Spinal cord (tissue), 10 donors: ENCODE measurements around the gene KIF21A. TPM values are rescaled to one million over a fixed set of nuclear protein-coding genes. Genes with fewer than 3 reads are reported as not detected.
"Not testable (repeated sequence)": the region's sequence is repeated elsewhere in the genome, so short reads cannot be mapped to it uniquely, and the experiment has no call there.

Experiments
- DNase-seq, 6 donors: peaks; one replicate each; pipeline versions ENCODE4 v3.0.0 to v3.0.0-alpha.2; 2013 to 2015; ENCODE audit warnings: low spot score in 6 of 6, low read depth in 4 of 6
- H3K27ac ChIP-seq: one replicate; pipeline ENCODE4 v1.5.1; 2013; ENCODE audit warnings: low read depth, low read length, control low read depth
- H3K27me3 ChIP-seq: one replicate; pipeline ENCODE4 v1.6.1; 2013; ENCODE audit warnings: low read length; ENCODE audit not compliant: control insufficient read depth, insufficient read depth
- H3K36me3 ChIP-seq: one replicate; pipeline ENCODE4 v1.6.1; 2013; ENCODE audit warnings: low read length; ENCODE audit not compliant: control insufficient read depth, insufficient read depth
- H3K4me1 ChIP-seq: one replicate; pipeline ENCODE4 v1.6.1; 2013; ENCODE audit warnings: low read length; ENCODE audit not compliant: control insufficient read depth, insufficient read depth
- H3K4me3 ChIP-seq: one replicate; pipeline ENCODE4 v1.5.1; 2013; ENCODE audit warnings: low read depth, low read length, control low read depth
- H3K9me3 ChIP-seq: one replicate; pipeline ENCODE4 v1.6.1; 2013; ENCODE audit warnings: low read length; ENCODE audit not compliant: control insufficient read depth, insufficient read depth
- WGBS: methylation state at CpG from one replicate; pipeline ENCODE4 v1.1.5; 2013; ENCODE audit warnings: missing lambda C conversion rate; ENCODE audit not compliant: insufficient coverage; 5-methylcytosine and 5-hydroxymethylcytosine counted together
- long read RNA-seq, 4 donors: transcript quantifications; one replicate each; lab custom pipeline, GENCODE V29; 2026
- polyA plus RNA-seq, 2 donors: library from polyadenylated mRNA; unstranded; fragments of 120-200 nt; gene quantifications; one replicate each; pipeline ENCODE4 v1.2.1, GENCODE V29; 2013; ENCODE audit not compliant: insufficient read length in 2 of 2
- total RNA-seq, 2 donors: library from RNA; depleted of rRNA in 1 of 2; stranded (reverse); fragments of 120-200 nt in 1 of 2; fragments of >200 nt in 1 of 2; gene quantifications; one replicate each; pipeline versions ENCODE4 v1.2.3 to v1.2.4, GENCODE V29; 2013 to 2014
- donor health status: healthy.

The KIF21A gene, protein sequence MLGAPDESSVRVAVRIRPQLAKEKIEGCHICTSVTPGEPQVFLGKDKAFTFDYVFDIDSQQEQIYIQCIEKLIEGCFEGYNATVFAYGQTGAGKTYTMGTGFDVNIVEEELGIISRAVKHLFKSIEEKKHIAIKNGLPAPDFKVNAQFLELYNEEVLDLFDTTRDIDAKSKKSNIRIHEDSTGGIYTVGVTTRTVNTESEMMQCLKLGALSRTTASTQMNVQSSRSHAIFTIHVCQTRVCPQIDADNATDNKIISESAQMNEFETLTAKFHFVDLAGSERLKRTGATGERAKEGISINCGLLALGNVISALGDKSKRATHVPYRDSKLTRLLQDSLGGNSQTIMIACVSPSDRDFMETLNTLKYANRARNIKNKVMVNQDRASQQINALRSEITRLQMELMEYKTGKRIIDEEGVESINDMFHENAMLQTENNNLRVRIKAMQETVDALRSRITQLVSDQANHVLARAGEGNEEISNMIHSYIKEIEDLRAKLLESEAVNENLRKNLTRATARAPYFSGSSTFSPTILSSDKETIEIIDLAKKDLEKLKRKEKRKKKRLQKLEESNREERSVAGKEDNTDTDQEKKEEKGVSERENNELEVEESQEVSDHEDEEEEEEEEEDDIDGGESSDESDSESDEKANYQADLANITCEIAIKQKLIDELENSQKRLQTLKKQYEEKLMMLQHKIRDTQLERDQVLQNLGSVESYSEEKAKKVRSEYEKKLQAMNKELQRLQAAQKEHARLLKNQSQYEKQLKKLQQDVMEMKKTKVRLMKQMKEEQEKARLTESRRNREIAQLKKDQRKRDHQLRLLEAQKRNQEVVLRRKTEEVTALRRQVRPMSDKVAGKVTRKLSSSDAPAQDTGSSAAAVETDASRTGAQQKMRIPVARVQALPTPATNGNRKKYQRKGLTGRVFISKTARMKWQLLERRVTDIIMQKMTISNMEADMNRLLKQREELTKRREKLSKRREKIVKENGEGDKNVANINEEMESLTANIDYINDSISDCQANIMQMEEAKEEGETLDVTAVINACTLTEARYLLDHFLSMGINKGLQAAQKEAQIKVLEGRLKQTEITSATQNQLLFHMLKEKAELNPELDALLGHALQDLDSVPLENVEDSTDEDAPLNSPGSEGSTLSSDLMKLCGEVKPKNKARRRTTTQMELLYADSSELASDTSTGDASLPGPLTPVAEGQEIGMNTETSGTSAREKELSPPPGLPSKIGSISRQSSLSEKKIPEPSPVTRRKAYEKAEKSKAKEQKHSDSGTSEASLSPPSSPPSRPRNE (N-terminal part only)
- total RNA-seq (100 to 1,000 TPM in 1 of 2 donors, 10 to 100 TPM in 1; 59.8 to 180 TPM), polyA plus RNA-seq (100 to 1,000 TPM; 106 to 158 TPM)
- long read RNA-seq, donor 1, partial matches to known transcripts = 32 of 32 reads
- long read RNA-seq, donor 1, other reads (novel, unspliced or antisense) = 0 of 32 reads
- long read RNA-seq, donor 2, partial matches to known transcripts = 9 of 11 reads
- long read RNA-seq, donor 2, other reads (novel, unspliced or antisense) = 0 of 11 reads
- long read RNA-seq, donor 3, partial matches to known transcripts = 11 of 11 reads
- long read RNA-seq, donor 3, other reads (novel, unspliced or antisense) = 0 of 11 reads
- long read RNA-seq, donor 4 = 0 reads

- Histone ChIP-seq H3K9me3 (no peaks in the 10 kb centered on the region), H3K27me3 (no peaks in the 10 kb centered on the region), H3K36me3 (no peaks in the 10 kb centered on the region), H3K4me3 (peak within 1 kb of the TSS; percentile 69), H3K4me1 (peaks cover 15% of the 10 kb centered on the region), H3K27ac (peak within 1 kb of the TSS; percentile 80)
- DNase-seq = peak in 5 of 6 donors; percentile 72 to 95 (median 82)
- WGBS = under 1% methylated on average over 67 of the region's 72 CpGs
Observed at GRCh38 chr12:39443081-39443928, at the start of gene KIF21A. Gene KIF21A, minus strand, starts transcription at chr12:39443120. Its CDS starts 150 bp downstream, at chr12:39442970.

DNA sequence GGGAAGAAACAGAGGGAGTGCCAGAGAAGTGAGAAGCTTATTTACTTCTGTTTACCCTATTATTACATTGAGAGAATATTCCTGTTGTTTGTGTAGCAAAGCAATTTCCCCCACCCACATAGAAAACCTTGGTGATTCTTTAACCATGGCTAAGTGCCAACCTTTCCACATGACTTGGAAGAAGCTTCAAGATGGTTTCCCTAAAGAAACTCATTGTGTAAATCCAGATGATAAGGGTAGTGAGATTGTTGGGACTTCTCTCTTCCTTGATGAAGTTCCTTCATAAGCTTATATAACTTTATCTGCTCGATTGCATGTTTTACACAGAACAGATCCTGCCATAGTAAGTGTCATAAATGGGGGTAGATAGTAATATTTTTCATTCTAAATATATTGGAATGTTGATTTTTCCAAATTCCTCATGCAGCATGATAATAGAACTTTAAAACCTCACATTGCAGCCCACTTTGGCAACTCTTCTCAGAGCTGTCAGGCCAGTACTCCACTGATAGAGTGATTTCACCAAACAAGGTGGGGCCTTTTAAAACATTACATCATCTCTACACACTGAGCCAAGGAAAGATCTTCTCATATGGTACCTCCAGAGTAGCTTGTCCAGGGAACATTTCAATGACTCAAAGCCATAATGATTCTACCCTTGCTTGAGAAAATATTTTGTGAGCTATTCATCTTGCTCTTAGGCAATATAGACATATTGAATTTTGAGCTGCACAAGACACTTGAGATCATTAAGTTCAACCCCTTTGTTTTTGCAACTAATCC, 47.8 kb upstream of the KIF21A start:
- no CpG with 5 or more reads among the region's 1 CpG for WGBS
- no peak for DNase-seq
- no peaks in the 10 kb centered on the region for H3K4me1 ChIP-seq
- H3K27me3 ChIP-seq = no peaks in the 10 kb centered on the region
- H3K36me3 ChIP-seq = no peaks in the 10 kb centered on the region
- no peaks in the 10 kb centered on the region for H3K9me3 ChIP-seq
- no peak overlapping the region for H3K4me3 ChIP-seq
- H3K27ac ChIP-seq = no peak overlapping the region

DNA sequence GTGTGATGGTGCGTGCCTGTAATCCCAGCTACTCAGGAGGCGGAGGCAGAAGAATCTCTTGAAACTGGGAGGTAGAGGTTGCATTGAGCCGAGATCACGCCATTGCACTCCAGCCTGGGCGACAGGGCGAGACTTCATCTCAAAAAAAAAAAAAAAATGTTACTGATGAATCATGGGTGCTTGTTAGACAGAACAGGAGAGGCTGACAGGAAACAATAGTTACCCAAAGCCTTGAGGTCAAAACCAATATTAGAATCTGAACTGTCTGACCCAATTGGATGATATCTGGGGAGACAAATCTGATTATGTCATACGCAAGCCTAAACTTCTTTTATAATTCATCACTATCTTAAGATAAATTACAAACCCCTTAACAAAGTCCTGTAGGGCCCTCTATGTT, 40.7 kb upstream of the KIF21A start:
- Histone ChIP-seq H3K36me3 (no peaks in the 10 kb centered on the region), H3K9me3 (no peaks in the 10 kb centered on the region), H3K27me3 (no peaks in the 10 kb centered on the region), H3K4me3 (no peak overlapping the region), H3K4me1 (no peaks in the 10 kb centered on the region), H3K27ac (no peak overlapping the region)
- DNase-seq = no peak
- WGBS = 100% methylated on average over 3 of the region's 7 CpGs

DNA sequence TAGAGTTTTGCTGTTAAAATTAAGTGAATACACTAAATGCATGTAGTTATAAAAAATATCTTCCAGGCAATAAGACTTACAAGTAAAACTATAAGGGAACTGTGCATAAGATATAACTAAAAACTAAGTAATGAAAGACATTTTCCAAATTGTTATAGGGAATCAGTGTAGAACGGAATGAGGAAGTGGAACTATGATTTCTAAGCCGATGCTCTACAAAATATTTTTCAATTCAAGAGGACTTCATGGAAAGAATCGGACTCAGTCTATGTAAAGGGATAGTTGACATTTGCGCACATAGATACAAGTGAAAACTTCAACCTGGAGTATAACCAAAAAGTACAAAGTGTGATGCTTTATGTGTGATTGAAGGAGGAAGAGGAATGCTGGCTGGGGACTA, 40.1 kb upstream of the KIF21A start:
- Histone ChIP-seq H3K27ac (no peak overlapping the region), H3K36me3 (no peaks in the 10 kb centered on the region), H3K27me3 (no peaks in the 10 kb centered on the region), H3K4me3 (no peak overlapping the region), H3K4me1 (no peaks in the 10 kb centered on the region), H3K9me3 (no peaks in the 10 kb centered on the region)
- DNase-seq = no peak
- WGBS = no CpG with 5 or more reads among the region's 4 CpGs

- no peaks in the 10 kb centered on the region for H3K4me1 ChIP-seq
- no peak overlapping the region for H3K27ac ChIP-seq
- no peaks in the 10 kb centered on the region for H3K27me3 ChIP-seq
- no peak overlapping the region for H3K4me3 ChIP-seq
- WGBS = 79% methylated on average over 3 of the region's 5 CpGs
- no peaks in the 10 kb centered on the region for H3K36me3 ChIP-seq
- no peaks in the 10 kb centered on the region for H3K9me3 ChIP-seq
- no peak for DNase-seq
Observed at GRCh38 chr12:39476894-39477293, 34.0 kb upstream of the KIF21A start.

DNA sequence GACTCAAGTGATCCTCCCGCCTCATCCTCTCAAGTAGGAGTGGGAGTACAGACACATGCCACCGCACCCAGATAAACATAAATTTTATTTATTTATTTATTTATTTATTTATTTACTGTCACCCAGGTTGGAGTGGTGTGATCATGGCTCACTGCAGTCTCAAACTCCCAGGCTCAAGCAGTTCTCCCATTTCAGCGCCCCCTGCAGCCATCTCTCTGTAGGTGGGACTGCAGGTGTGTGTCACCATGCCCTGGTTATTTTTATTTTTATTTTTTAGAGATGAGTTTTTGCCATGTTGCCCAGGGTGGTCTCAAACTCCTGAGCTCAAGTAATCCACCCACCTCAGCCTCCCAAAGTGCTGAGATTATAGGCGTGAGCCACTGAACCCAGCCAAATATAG, 33.2 kb upstream of the KIF21A start:
- H3K27me3 ChIP-seq = no peaks in the 10 kb centered on the region
- WGBS = no CpG with 5 or more reads among the region's 4 CpGs

DNA sequence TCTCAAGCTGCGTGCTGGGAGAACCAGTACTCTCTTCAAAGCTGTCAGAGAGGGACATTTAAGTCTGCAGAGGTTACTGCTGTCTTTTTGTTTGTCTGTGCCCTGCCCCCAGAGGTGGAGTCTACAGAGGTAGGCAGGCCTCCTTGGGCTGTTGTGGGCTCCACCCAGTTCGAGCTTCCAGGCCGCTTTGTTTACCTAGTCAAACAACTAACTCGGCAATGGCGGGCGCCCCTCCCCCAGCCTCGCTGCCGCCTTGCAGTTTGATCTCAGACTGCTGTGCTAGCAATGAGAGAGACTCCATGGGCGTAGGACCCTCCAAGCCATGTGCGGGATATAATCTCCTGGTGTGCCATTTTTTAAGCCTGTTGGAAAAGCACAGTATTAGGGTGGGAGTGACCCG, 32.2 kb upstream of the KIF21A start:
- H3K27ac ChIP-seq, H3K27me3 ChIP-seq, H3K4me1 ChIP-seq, H3K36me3 ChIP-seq, H3K9me3 ChIP-seq, DNase-seq, H3K4me3 ChIP-seq: not testable (repeated sequence)
- WGBS = 100% methylated on average over 4 of the region's 11 CpGs

More for the DNA sequence above, 33.2 kb upstream of the KIF21A start:
- no peak for DNase-seq
- Histone ChIP-seq H3K4me1 (no peaks in the 10 kb centered on the region), H3K36me3 (no peaks in the 10 kb centered on the region), H3K4me3 (no peak overlapping the region), H3K9me3 (no peaks in the 10 kb centered on the region), H3K27ac (no peak overlapping the region)

- Histone ChIP-seq H3K36me3 (no peaks in the 10 kb centered on the region), H3K9me3 (no peaks in the 10 kb centered on the region), H3K4me1 (no peaks in the 10 kb centered on the region), H3K4me3 (no peak overlapping the region), H3K27ac (no peak overlapping the region), H3K27me3 (no peaks in the 10 kb centered on the region)
- peak in 1 of 6 donors; percentile 37 for DNase-seq
Observed at GRCh38 chr12:39467432-39467870, 24.5 kb upstream of the KIF21A start.
